PC-9 (cell line): ENCODE results near the gene ASCC3.
"Not testable (repeated sequence)": the region's sequence is repeated elsewhere in the genome, so short reads cannot be mapped to it uniquely, and the experiment has no call there.

Experiments
- EZH2 ChIP-seq: fragments of 200-600 bp; sonication (generic); IDR thresholded peaks from 2 replicates; pipeline ENCODE4 v1.8.0; 2017; ENCODE audit warnings: antibody characterized with exemption, low read depth
- TF ChIP-seq, protein P1 (sequence below): fragments of 200-600 bp; sonication (generic); conservative IDR thresholded peaks from 2 replicates; pipeline ENCODE4 v1.6.1; 2017; ENCODE audit warnings: mixed run types, antibody characterized with exemption, mild to moderate bottlenecking, moderate library complexity

DNA sequence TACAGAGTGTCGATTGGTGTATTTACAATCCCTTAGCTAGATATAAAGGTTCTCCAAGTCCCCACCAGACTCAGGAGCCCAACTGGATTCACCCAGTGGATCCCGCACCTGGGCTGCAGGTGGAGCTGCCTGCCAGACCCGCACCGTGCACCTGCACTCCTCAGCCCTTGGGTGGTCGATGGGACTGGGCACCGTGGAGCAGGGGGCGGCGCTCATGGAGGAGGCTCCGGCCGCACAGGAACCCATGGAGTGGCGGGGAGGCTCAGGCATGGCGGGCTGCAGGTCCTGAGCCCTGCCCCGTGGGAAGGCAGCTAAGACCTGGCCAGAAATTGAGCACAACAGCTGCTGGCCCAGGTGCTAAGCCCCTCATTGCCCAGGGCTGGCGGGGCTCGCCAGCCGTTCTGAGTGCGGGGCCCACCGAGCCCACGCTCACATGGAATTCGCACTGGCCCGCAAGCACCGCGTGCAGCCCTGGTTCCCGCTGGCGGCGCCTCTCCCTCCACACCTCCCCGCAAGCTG lies 52.0 kb downstream of the ASCC3 start:
- TF ChIP-seq, protein P1, sequence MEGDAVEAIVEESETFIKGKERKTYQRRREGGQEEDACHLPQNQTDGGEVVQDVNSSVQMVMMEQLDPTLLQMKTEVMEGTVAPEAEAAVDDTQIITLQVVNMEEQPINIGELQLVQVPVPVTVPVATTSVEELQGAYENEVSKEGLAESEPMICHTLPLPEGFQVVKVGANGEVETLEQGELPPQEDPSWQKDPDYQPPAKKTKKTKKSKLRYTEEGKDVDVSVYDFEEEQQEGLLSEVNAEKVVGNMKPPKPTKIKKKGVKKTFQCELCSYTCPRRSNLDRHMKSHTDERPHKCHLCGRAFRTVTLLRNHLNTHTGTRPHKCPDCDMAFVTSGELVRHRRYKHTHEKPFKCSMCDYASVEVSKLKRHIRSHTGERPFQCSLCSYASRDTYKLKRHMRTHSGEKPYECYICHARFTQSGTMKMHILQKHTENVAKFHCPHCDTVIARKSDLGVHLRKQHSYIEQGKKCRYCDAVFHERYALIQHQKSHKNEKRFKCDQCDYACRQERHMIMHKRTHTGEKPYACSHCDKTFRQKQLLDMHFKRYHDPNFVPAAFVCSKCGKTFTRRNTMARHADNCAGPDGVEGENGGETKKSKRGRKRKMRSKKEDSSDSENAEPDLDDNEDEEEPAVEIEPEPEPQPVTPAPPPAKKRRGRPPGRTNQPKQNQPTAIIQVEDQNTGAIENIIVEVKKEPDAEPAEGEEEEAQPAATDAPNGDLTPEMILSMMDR: not testable (repeated sequence)
- TF ChIP-seq EZH2: not testable (repeated sequence)
